HG02885 (cell line): ENCODE results near the gene LFNG.

Source experiments
- ATAC-seq: cut with Tn5 transposase; IDR thresholded peaks from one replicate; pipeline ENCODE4 v1.9.1; 2021; ENCODE audit warnings: mild to moderate bottlenecking; ENCODE audit not compliant: unreplicated experiment, poor library complexity

Gene LFNG

GRCh38 chr7:2514473-2515423, 4.8 kb upstream of the LFNG start:
- ATAC-seq = no peak

GRCh38 chr7:2515424-2516193, 4.0 kb upstream of the LFNG start:
- no peak for ATAC-seq

- ATAC-seq = no peak
Measured at GRCh38 chr7:2516194-2516555, 3.4 kb upstream of the LFNG start.

- no peak for ATAC-seq
Measured at GRCh38 chr7:2517026-2517425, 2.5 kb upstream of the LFNG start.

- no peak for ATAC-seq
Measured at GRCh38 chr7:2517678-2518507, 1.7 kb upstream of the LFNG start.

- no peak for ATAC-seq
Measured at GRCh38 chr7:2518737-2519118, 846 bp upstream of the LFNG start.

- ATAC-seq = no peak
Measured at GRCh38 chr7:2520131-2520760, 672 bp downstream of the LFNG start.

GRCh38 chr7:2520761-2521290, 1.3 kb downstream of the LFNG start:
- no peak for ATAC-seq

- ATAC-seq = no peak
Measured at GRCh38 chr7:2521341-2521745, 1.8 kb downstream of the LFNG start.

GRCh38 chr7:2521952-2522591, 2.5 kb downstream of the LFNG start:
- ATAC-seq = no peak

- no peak for ATAC-seq
Measured at GRCh38 chr7:2522780-2523433, 3.3 kb downstream of the LFNG start.

- ATAC-seq = no peak
Measured at GRCh38 chr7:2523461-2523936, 3.9 kb downstream of the LFNG start.

- ATAC-seq = no peak
Measured at GRCh38 chr7:2523941-2524807, 4.6 kb downstream of the LFNG start.

- no peak for ATAC-seq
Measured at GRCh38 chr7:2524808-2525657, 5.5 kb downstream of the LFNG start.

- no peak for ATAC-seq
Measured at GRCh38 chr7:2525658-2526630, 6.4 kb downstream of the LFNG start.
